ENCODE data around the gene MED17.
"Not testable (repeated sequence)": the region's sequence is repeated elsewhere in the genome, so short reads cannot be mapped to it uniquely, and the experiment has no call there.

The MED17 gene

DNA sequence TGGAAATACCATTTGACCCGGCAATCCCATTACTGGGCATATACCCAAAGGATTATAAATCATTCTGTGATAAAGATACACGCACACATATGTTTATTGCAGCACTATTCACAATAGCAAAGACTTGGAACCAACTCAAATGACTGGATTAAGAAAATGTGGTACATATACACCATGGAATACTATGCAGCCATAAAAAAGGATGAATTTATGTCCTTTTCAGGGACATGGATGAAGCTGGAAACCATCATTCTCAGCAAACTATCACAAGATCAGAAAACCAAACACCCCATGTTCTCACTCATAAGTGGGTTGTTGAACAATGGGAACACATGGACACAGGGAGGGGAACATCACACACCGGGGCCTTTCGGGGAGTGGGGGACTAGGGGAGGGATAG lies 25.0 kb upstream of the MED17 start:
- not testable (repeated sequence) for H3K4me1 ChIP-seq (ENCODE audit: control insufficient read depth, insufficient read depth, low read length); H3K27me3 ChIP-seq (ENCODE audit: control insufficient read depth, insufficient read depth, low read length); H3K4me2 ChIP-seq (ENCODE audit: low read length); H3K9ac ChIP-seq (ENCODE audit: low read depth, low read length); H3K9me3 ChIP-seq (replicated peaks; ENCODE audit: low read length); H3K4me3 ChIP-seq (ENCODE audit: low read length)
- H3K36me3 ChIP-seq (ENCODE audit: insufficient read depth, low read length): peaks cover 21% of the 10 kb centered on the region

DNA sequence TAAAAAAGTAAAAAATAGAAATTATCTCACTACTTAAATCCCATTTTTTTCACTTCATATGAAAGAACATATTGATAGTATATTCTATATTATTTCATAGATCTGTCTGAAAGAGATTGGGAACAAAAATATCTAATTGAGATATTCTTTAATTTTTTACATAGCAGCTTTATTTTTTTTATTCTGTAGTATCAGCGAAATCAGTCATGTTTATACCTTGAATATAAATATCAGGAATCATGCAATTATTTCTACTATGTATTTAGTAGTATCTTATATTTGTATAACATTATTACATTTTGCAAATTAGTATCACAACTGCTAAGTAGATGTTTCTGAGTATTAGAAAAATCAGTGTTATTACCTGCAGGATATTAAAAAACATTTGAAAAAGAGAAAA lies 22.2 kb upstream of the MED17 start:
- Histone ChIP-seq H3K9ac (ENCODE audit: low read depth, low read length) (no peak overlapping the region), H3K36me3 (ENCODE audit: insufficient read depth, low read length) (peaks cover 18% of the 10 kb centered on the region), H3K4me1 (ENCODE audit: control insufficient read depth, insufficient read depth, low read length) (no peaks in the 10 kb centered on the region)

GRCh38 chr11:93765551-93765950 lies 18.5 kb upstream of the MED17 start:
- H3K4me1 ChIP-seq (ENCODE audit: control insufficient read depth, insufficient read depth, low read length): no peaks in the 10 kb centered on the region
- no peak overlapping the region for H3K9ac ChIP-seq (ENCODE audit: low read depth, low read length)
- peaks cover 9% of the 10 kb centered on the region for H3K36me3 ChIP-seq (ENCODE audit: insufficient read depth, low read length)
- no peaks in the 10 kb centered on the region for H3K27me3 ChIP-seq (ENCODE audit: control insufficient read depth, insufficient read depth, low read length)
- no peak overlapping the region for H3K4me2 ChIP-seq (ENCODE audit: low read length)
- no peaks in the 10 kb centered on the region for H3K9me3 ChIP-seq (replicated peaks; ENCODE audit: low read length)
- H3K4me3 ChIP-seq (ENCODE audit: low read length): no peak overlapping the region

More for the DNA sequence above, 22.2 kb upstream of the MED17 start:
- Histone ChIP-seq H3K9me3 (replicated peaks; ENCODE audit: low read length) (no peaks in the 10 kb centered on the region), H3K27me3 (ENCODE audit: control insufficient read depth, insufficient read depth, low read length) (no peaks in the 10 kb centered on the region), H3K4me3 (ENCODE audit: low read length) (no peak overlapping the region), H3K4me2 (ENCODE audit: low read length) (no peak overlapping the region)

- H3K27me3 ChIP-seq (ENCODE audit: control insufficient read depth, insufficient read depth, low read length): no peaks in the 10 kb centered on the region
- no peaks in the 10 kb centered on the region for H3K4me1 ChIP-seq (ENCODE audit: control insufficient read depth, insufficient read depth, low read length)
- no peaks in the 10 kb centered on the region for H3K9me3 ChIP-seq (replicated peaks; ENCODE audit: low read length)
- no peak overlapping the region for H3K9ac ChIP-seq (ENCODE audit: low read depth, low read length)
- H3K4me2 ChIP-seq (ENCODE audit: low read length): no peak overlapping the region
- H3K36me3 ChIP-seq (ENCODE audit: insufficient read depth, low read length): peaks cover 9% of the 10 kb centered on the region
- no peak overlapping the region for H3K4me3 ChIP-seq (ENCODE audit: low read length)
Measured at GRCh38 chr11:93766504-93766903, 17.6 kb upstream of the MED17 start.

- no peak overlapping the region for H3K4me2 ChIP-seq (ENCODE audit: low read length)
- H3K4me3 ChIP-seq (ENCODE audit: low read length): no peak overlapping the region
- H3K36me3 ChIP-seq (ENCODE audit: insufficient read depth, low read length): peaks cover 9% of the 10 kb centered on the region
- no peaks in the 10 kb centered on the region for H3K4me1 ChIP-seq (ENCODE audit: control insufficient read depth, insufficient read depth, low read length)
- no peaks in the 10 kb centered on the region for H3K9me3 ChIP-seq (replicated peaks; ENCODE audit: low read length)
- H3K27me3 ChIP-seq (ENCODE audit: control insufficient read depth, insufficient read depth, low read length): no peaks in the 10 kb centered on the region
- no peak overlapping the region for H3K9ac ChIP-seq (ENCODE audit: low read depth, low read length)
Measured at GRCh38 chr11:93767018-93767417, 17.1 kb upstream of the MED17 start.

GRCh38 chr11:93770160-93770559 lies 13.9 kb upstream of the MED17 start:
- no peak overlapping the region for H3K4me3 ChIP-seq (ENCODE audit: low read length)
- H3K27me3 ChIP-seq (ENCODE audit: control insufficient read depth, insufficient read depth, low read length): no peaks in the 10 kb centered on the region
- no peaks in the 10 kb centered on the region for H3K4me1 ChIP-seq (ENCODE audit: control insufficient read depth, insufficient read depth, low read length)
- H3K9me3 ChIP-seq (replicated peaks; ENCODE audit: low read length): no peaks in the 10 kb centered on the region
- H3K4me2 ChIP-seq (ENCODE audit: low read length): no peak overlapping the region
- H3K9ac ChIP-seq (ENCODE audit: low read depth, low read length): no peak overlapping the region
- no peaks in the 10 kb centered on the region for H3K36me3 ChIP-seq (ENCODE audit: insufficient read depth, low read length)

DNA sequence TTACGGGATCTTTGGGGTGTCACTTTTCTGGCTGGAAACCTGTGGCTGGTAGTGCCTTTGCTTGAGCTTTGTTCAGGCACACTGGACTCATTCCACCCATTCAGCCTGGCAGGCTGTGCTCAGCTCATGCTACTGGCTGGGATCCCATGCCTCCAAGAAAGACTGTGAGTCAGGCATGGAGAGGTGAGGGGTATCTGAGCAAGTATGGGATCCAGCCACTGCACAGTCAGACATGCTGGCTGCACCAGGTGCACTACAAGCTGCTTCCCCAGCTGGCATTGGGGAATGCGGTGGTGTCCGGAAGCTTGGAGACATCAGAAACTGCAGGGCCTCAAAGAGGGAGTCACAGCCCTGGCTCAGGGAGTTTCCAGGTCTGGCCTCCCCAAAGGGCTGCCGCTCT lies 12.0 kb upstream of the MED17 start:
- Histone ChIP-seq H3K27me3 (ENCODE audit: control insufficient read depth, insufficient read depth, low read length) (no peaks in the 10 kb centered on the region), H3K9me3 (replicated peaks; ENCODE audit: low read length) (no peaks in the 10 kb centered on the region), H3K4me1 (ENCODE audit: control insufficient read depth, insufficient read depth, low read length) (no peaks in the 10 kb centered on the region), H3K9ac (ENCODE audit: low read depth, low read length) (no peak overlapping the region), H3K4me3 (ENCODE audit: low read length) (no peak overlapping the region), H3K36me3 (ENCODE audit: insufficient read depth, low read length) (no peaks in the 10 kb centered on the region), H3K4me2 (ENCODE audit: low read length) (no peak overlapping the region)

GRCh38 chr11:93773045-93773477 lies 11.0 kb upstream of the MED17 start:
- Histone ChIP-seq H3K4me2 (ENCODE audit: low read length) (no peak overlapping the region), H3K4me1 (ENCODE audit: control insufficient read depth, insufficient read depth, low read length) (no peaks in the 10 kb centered on the region), H3K36me3 (ENCODE audit: insufficient read depth, low read length) (no peaks in the 10 kb centered on the region), H3K9ac (ENCODE audit: low read depth, low read length) (no peak overlapping the region), H3K4me3 (ENCODE audit: low read length) (no peak overlapping the region), H3K9me3 (replicated peaks; ENCODE audit: low read length) (no peaks in the 10 kb centered on the region), H3K27me3 (ENCODE audit: control insufficient read depth, insufficient read depth, low read length) (no peaks in the 10 kb centered on the region)

DNA sequence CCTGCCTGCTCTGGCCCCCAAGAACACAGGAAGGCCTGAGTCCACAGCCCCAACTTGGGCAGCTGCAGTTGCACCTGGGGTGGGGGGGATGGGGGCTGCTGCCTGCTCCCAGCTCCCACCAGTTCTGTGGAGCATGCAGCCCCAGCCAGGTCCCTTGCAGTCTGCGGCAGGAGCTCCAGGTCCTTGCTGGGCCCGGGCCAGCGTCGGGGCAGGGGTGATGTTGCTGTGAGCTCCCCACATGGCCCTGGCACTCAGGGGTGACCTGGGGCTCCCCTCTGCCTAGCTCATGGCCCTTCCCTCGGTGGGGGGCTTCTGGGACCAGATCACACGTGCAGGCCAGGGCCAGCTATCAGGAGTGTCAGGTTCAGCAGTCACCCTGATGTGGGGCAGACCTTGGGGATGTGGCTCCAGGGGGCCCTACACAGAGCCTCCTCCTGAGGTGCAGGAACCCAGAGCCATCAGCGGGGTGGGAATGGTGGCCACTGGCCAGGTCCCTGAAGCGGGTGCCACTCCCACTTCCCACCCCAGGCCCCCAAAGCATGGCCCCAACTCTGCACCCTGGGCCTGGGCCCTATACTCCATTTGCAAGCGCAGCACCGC lies 10.4 kb upstream of the MED17 start:
- no peaks in the 10 kb centered on the region for H3K4me1 ChIP-seq (ENCODE audit: control insufficient read depth, insufficient read depth, low read length)
- no peaks in the 10 kb centered on the region for H3K27me3 ChIP-seq (ENCODE audit: control insufficient read depth, insufficient read depth, low read length)
- H3K36me3 ChIP-seq (ENCODE audit: insufficient read depth, low read length): no peaks in the 10 kb centered on the region

GRCh38 chr11:93774560-93774959 lies 9.5 kb upstream of the MED17 start:
- not testable (repeated sequence) for H3K4me2 ChIP-seq (ENCODE audit: low read length); H3K4me1 ChIP-seq (ENCODE audit: control insufficient read depth, insufficient read depth, low read length); H3K36me3 ChIP-seq (ENCODE audit: insufficient read depth, low read length); H3K4me3 ChIP-seq (ENCODE audit: low read length); H3K9ac ChIP-seq (ENCODE audit: low read depth, low read length); H3K9me3 ChIP-seq (replicated peaks; ENCODE audit: low read length); H3K27me3 ChIP-seq (ENCODE audit: control insufficient read depth, insufficient read depth, low read length)

More for the DNA sequence above, 10.4 kb upstream of the MED17 start:
- H3K9ac ChIP-seq (ENCODE audit: low read depth, low read length): no peak overlapping the region
- no peak overlapping the region for H3K4me3 ChIP-seq (ENCODE audit: low read length)
- H3K4me2 ChIP-seq (ENCODE audit: low read length): no peak overlapping the region
- H3K9me3 ChIP-seq (replicated peaks; ENCODE audit: low read length): no peaks in the 10 kb centered on the region

GRCh38 chr11:93775289-93775688 lies 8.8 kb upstream of the MED17 start:
- Histone ChIP-seq H3K4me3 (ENCODE audit: low read length) (no peak overlapping the region), H3K9ac (ENCODE audit: low read depth, low read length) (no peak overlapping the region), H3K27me3 (ENCODE audit: control insufficient read depth, insufficient read depth, low read length) (no peaks in the 10 kb centered on the region), H3K4me2 (ENCODE audit: low read length) (no peak overlapping the region), H3K36me3 (ENCODE audit: insufficient read depth, low read length) (no peaks in the 10 kb centered on the region), H3K9me3 (replicated peaks; ENCODE audit: low read length) (no peaks in the 10 kb centered on the region), H3K4me1 (ENCODE audit: control insufficient read depth, insufficient read depth, low read length) (no peaks in the 10 kb centered on the region)

GRCh38 chr11:93783362-93783761 lies 720 bp upstream of the MED17 start:
- no peaks in the 10 kb centered on the region for H3K36me3 ChIP-seq (ENCODE audit: insufficient read depth, low read length)
- H3K4me3 ChIP-seq (ENCODE audit: low read length): peak overlapping the region; percentile 79
- peaks cover 20% of the 10 kb centered on the region for H3K4me1 ChIP-seq (ENCODE audit: control insufficient read depth, insufficient read depth, low read length)
- peak overlapping the region; percentile 78 for H3K4me2 ChIP-seq (ENCODE audit: low read length)
- no peaks in the 10 kb centered on the region for H3K27me3 ChIP-seq (ENCODE audit: control insufficient read depth, insufficient read depth, low read length)
- H3K9ac ChIP-seq (ENCODE audit: low read depth, low read length): peak overlapping the region; percentile 94
- H3K9me3 ChIP-seq (replicated peaks; ENCODE audit: low read length): no peaks in the 10 kb centered on the region

Data from skeletal muscle satellite cell (primary cell).